ENCODE measurements around the gene KEL. TPM values are rescaled to one million over a fixed set of nuclear protein-coding genes. Genes with fewer than 3 reads are reported as not detected.

KEL gene
- total and polyA plus RNA-seq, 2 of the 4 experiments (the other 2 are of a cell fraction) = 0.03 TPM; not detected in 1

DNA sequence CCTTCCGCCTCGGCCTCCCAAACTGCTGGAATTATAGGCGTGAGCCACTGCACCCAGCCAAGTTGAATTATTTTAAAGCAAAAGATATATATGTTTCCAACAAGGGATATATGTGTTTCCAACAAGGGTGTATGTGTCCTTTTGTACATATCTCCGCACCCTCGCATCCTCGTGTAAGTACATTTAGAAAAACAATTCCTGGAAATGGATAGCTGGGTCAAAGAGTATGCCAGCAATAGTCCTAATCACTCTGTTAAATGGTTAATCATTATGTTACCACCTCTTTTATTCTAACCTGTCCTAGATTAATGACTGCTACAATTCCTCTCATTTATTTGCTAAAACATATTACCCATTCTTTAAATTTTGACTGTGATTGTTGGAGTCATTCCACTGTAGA lies 36.8 kb upstream of the KEL start:
- no peaks in the 10 kb centered on the region for H4K20me1 ChIP-seq (ENCODE audit: insufficient read depth, low read length)
- no peak overlapping the region for H2AFZ ChIP-seq (replicated peaks; ENCODE audit: low read length, poor library complexity)
- intact Hi-C loops (cut with micrococcal nuclease) (no loop called here), dilution Hi-C loops (cut with HindIII; ENCODE audit: low sequenced_read_pairs, unreplicated experiment) (no loop called here), in situ Hi-C loops (cut with MboI; ENCODE audit: low sequenced_read_pairs) (no loop called here)
- TF ChIP-seq POLR2A (IDR thresholded peaks at IDR 0.05; ENCODE audit: low read depth, low read length) (no peak), CEBPB (IDR thresholded peaks at IDR 0.05; ENCODE audit: low read depth, low read length) (no peak), MAFK (IDR thresholded peaks at IDR 0.05; ENCODE audit: low read depth, low read length) (no peak), MAZ (IDR thresholded peaks at IDR 0.05; ENCODE audit: borderline replicate concordance, low read depth, low read length) (no peak), RAD21 (IDR thresholded peaks at IDR 0.05; ENCODE audit: low read length) (no peak), RFX5 (IDR thresholded peaks at IDR 0.05; ENCODE audit: low read depth, low read length) (no peak), CHD1 (IDR thresholded peaks at IDR 0.05; ENCODE audit: low read depth, low read length) (no peak), MXI1 (IDR thresholded peaks at IDR 0.05; ENCODE audit: borderline replicate concordance, low read depth, low read length) (no peak), BHLHE40 (IDR thresholded peaks at IDR 0.05; ENCODE audit: low read depth, low read length) (no peak), SMC3 (IDR thresholded peaks at IDR 0.05; ENCODE audit: low read depth, low read length) (no peak), NFE2L2 (IDR thresholded peaks at IDR 0.05; ENCODE audit: low read depth, low read length) (no peak), RCOR1 (IDR thresholded peaks at IDR 0.05; ENCODE audit: insufficient replicate concordance, low read length) (no peak), FOS (IDR thresholded peaks at IDR 0.05; ENCODE audit: low read depth, low read length) (no peak)
- TF ChIP-seq, protein P1, sequence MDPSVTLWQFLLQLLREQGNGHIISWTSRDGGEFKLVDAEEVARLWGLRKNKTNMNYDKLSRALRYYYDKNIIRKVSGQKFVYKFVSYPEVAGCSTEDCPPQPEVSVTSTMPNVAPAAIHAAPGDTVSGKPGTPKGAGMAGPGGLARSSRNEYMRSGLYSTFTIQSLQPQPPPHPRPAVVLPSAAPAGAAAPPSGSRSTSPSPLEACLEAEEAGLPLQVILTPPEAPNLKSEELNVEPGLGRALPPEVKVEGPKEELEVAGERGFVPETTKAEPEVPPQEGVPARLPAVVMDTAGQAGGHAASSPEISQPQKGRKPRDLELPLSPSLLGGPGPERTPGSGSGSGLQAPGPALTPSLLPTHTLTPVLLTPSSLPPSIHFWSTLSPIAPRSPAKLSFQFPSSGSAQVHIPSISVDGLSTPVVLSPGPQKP (IDR thresholded peaks at IDR 0.05; ENCODE audit: borderline replicate concordance, low read depth, low read length) = no peak
- TF ChIP-seq, protein P2, sequence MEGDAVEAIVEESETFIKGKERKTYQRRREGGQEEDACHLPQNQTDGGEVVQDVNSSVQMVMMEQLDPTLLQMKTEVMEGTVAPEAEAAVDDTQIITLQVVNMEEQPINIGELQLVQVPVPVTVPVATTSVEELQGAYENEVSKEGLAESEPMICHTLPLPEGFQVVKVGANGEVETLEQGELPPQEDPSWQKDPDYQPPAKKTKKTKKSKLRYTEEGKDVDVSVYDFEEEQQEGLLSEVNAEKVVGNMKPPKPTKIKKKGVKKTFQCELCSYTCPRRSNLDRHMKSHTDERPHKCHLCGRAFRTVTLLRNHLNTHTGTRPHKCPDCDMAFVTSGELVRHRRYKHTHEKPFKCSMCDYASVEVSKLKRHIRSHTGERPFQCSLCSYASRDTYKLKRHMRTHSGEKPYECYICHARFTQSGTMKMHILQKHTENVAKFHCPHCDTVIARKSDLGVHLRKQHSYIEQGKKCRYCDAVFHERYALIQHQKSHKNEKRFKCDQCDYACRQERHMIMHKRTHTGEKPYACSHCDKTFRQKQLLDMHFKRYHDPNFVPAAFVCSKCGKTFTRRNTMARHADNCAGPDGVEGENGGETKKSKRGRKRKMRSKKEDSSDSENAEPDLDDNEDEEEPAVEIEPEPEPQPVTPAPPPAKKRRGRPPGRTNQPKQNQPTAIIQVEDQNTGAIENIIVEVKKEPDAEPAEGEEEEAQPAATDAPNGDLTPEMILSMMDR (conservative IDR thresholded peaks at IDR 0.05; ENCODE audit: low read depth, low read length) = no peak
- TF ChIP-seq, protein P3, sequence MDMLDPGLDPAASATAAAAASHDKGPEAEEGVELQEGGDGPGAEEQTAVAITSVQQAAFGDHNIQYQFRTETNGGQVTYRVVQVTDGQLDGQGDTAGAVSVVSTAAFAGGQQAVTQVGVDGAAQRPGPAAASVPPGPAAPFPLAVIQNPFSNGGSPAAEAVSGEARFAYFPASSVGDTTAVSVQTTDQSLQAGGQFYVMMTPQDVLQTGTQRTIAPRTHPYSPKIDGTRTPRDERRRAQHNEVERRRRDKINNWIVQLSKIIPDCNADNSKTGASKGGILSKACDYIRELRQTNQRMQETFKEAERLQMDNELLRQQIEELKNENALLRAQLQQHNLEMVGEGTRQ (IDR thresholded peaks at IDR 0.05; ENCODE audit: low read depth, low read length) = no peak
- H2AK9ac ChIP-seq (replicated peaks; ENCODE audit: low read depth, low read length, poor library complexity) = no peak overlapping the region
- no peak overlapping the region for H3K9ac ChIP-seq (ENCODE audit: low read depth, low read length)
- no peak overlapping the region for H3K4ac ChIP-seq (ENCODE audit: low read depth, low read length)
- H3K9me1 ChIP-seq (ENCODE audit: insufficient read depth, low read length) = no peaks in the 10 kb centered on the region
- H3K79me1 ChIP-seq (ENCODE audit: low read depth in 1 of 2, low read length in 2 of 2) = no peaks in the 10 kb centered on the region
- H2BK15ac ChIP-seq (ENCODE audit: low read depth, low read length) = no peak overlapping the region
- no peak overlapping the region for H4K5ac ChIP-seq (ENCODE audit: low read depth, low read length)
- POLR2A ChIA-PET (ENCODE audit: unreplicated experiment) = no interaction called here
- H2BK5ac ChIP-seq (ENCODE audit: low read depth, low read length, poor library complexity, severe bottlenecking) = no peak overlapping the region
- no peaks in the 10 kb centered on the region for H3K4me1 ChIP-seq (ENCODE audit: control insufficient read depth, insufficient read depth, low read length)
- no peak overlapping the region for H2BK120ac ChIP-seq (ENCODE audit: low read depth, low read length)
- BruUV-seq (replicated peaks) = no TSS peak
- no peaks in the 10 kb centered on the region for H3K27me3 ChIP-seq (ENCODE audit: control insufficient read depth, insufficient read depth, low read length)
- H3K36me3 ChIP-seq (ENCODE audit: control insufficient read depth, insufficient read depth, low read length) = no peaks in the 10 kb centered on the region
- no peak overlapping the region for H2AK5ac ChIP-seq (ENCODE audit: low read depth, low read length)
- no peak overlapping the region for H3K27ac ChIP-seq (ENCODE audit: insufficient read depth, low read length)
- no peak for ATAC-seq (ENCODE audit: low read depth)
- H3K9me3 ChIP-seq (ENCODE audit: control insufficient read depth, insufficient read depth, low read length) = no peaks in the 10 kb centered on the region
- no peak overlapping the region for H3K14ac ChIP-seq (replicated peaks; ENCODE audit: low read depth, low read length)
- H3K56ac ChIP-seq (ENCODE audit: extremely low read depth, insufficient read depth, low read length) = no peak overlapping the region
- no peak overlapping the region for H3K23ac ChIP-seq (ENCODE audit: low read depth, low read length)
- CTCF ChIA-PET = interaction anchor here (1.8 kb wide), 1 partner anchor 9 kb away, joined by 5 read pairs; no protein-coding TSS in a partner anchor
- no peak overlapping the region for H3K4me2 ChIP-seq (ENCODE audit: low read depth, low read length)
- no peak overlapping the region for H2BK20ac ChIP-seq (ENCODE audit: low read depth, low read length)
- no CpG with 5 or more reads among the region's 6 CpGs for WGBS, 2 experiments (ENCODE audit: extremely low coverage in 2 of 2, insufficient read length in 1 of 2)
- H3K18ac ChIP-seq (ENCODE audit: low read depth, low read length) = no peak overlapping the region
- no peak for DNase-seq
- no peak overlapping the region for H4K8ac ChIP-seq (ENCODE audit: low read depth in 2 of 2, low read length in 2 of 2)
- no peak overlapping the region for H3K4me3 ChIP-seq (ENCODE audit: insufficient read depth, low read depth, low read length)
- H4K91ac ChIP-seq (ENCODE audit: insufficient read depth, low read depth, low read length) = no peak overlapping the region
